Activated CD8-positive, alpha-beta memory T cell treated with anti-CD3 and anti-CD28 coated beads for 1 hour (primary cell): ENCODE measurements around the gene ZNF433.
A peak's percentile ranks its signal among the peaks of the same experiment; 100 is the strongest.
"Not testable (repeated sequence)": the region's sequence is repeated elsewhere in the genome, so short reads cannot be mapped to it uniquely, and the experiment has no call there.

Experiments
- DNase-seq, 2 donors: peaks; one replicate each; pipeline ENCODE4 v3.0.0-alpha.2; 2020; ENCODE audit warnings: low read depth in 1 of 2; ENCODE audit errors: extremely low read depth in 1 of 2

ZNF433 gene

DNA sequence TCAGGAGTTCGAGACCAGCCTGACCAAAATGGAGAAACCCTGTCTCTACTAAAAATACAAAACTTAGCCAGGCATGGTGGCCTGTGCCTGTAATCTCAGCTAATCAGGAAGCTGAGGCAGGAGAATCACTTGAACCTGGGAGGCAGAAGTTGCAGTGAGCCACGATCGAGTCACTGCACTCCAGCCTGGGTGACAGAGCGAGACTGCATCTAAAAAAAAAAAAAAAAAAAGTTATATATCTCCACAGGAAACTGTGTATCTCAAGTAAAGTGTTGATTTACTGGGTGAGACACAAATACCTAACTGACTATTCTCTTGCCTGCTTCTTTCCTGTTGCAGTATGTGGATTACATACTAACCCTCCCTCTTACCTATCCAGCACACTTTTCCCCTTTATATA is 43.6 kb downstream of the ZNF433 start:
- not testable (repeated sequence) for DNase-seq

DNA sequence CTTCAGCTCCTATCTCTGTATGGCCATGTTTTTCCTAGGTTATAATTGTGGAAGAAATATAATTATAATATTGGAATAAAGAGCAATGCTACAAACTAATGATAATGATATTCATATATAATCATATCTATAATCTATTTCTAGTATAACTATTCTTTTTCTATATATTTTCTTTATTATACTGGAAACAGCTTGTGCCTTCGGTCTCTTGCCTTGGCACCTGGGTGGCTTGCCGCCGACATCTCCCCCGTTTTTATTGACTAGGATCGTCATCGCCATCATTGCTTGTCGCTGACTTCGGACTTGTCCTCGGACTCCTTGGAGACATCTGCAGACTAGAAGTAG is 46.4 kb downstream of the ZNF433 start:
- no peak for DNase-seq

DNA sequence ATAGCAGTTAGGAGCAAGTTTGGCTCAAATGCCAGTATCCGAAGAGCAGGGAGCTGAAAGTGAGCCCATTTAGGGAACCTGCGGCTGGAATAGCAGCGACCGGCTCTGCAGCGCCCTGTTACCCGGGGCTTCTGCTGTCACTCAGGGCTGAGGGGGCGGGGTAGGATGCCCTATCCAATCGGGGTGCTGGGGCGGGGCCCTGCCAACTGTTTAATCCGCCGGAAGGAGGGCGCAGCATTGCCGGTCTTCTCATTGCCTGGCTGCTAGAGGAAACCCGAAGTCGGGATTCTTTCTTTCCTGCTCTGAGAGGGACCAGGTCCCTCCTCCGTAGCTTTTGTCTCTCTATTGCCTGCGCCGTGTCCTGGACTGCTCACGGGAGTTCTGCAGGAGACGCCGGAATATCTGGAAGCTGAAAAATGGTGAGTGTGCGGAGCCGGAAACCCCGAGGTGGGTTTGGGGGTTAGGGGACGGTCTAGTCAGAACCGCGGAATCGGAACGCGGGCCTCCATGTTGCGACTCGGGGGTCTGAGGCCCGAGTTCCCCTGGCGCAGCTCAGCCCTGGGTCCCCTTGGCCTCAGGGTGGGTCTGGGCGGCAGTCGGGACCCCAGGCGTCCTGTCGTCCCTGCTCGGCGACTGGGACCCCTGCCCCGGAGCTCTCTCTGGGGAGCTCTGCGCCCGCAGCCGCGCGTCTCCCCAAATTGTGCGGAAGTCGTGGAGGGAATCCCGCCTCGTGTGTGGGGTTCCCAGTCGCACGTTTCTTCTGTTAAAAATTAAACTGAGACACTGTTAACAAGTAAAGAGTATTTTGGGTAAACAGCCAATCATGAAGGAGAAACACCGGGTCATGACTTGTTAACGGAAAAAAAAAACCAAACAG is 47.8 kb downstream of the ZNF433 start:
- peak; percentile 77 to 87 for DNase-seq

DNA sequence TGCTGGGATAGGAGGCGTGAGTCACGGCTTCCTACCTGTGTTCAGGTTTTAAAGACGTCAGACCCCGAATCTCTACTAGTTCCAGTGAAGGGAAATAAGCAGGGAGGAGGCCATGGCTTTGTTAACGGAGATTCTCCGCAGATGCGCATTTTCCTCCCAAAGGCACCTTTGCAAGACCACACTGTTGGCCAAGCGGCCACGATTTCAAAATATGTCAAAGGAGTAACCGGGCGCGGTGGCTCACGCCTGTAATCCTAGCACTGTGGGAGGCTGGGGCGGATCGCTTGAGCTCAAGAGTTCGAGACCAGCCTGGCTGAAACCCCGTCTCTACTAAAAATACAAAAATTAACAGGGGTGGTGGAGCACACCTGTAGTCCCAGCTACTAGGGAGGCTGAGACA is 48.7 kb downstream of the ZNF433 start:
- no peak for DNase-seq

DNA sequence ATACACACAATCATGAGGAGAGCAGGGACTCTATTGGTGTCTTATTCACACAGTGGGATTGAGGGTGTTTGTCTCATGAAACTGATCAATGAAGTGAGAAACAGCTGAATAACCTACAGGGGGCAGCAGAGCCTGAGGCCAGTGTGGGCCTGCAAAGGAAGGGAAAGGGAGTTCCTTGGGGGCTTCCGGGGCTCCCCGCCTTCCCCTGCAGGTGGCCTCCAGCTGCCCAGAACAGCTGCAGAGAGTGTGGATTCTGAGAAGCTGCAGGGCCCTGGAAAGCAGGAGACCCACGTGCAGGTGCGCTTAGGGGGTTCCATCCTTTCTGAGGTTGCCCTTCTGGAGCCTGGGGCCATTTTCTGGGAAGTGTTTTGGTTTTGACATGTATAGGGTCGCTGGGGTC is 50.5 kb downstream of the ZNF433 start:
- no peak for DNase-seq

DNA sequence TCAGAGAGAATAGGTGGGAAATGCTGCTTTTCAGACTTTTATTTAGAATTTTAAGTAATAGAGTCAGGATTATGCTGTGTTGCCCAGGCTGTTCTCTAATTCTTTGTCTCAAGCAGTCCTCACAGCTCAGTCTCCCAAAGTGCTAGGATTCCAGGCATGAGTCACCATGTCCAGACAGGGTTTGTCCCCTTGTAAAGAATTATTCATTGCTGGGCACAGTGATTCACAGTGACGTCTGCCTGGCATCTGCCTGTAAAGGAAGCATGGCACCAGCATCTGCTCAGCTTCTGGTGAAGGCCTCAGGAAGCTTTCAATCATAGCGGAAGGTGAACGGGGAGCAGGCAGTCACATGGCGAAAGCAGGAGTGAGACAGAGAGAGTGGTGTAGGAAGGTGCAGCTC is 53.0 kb downstream of the ZNF433 start:
- no peak for DNase-seq

DNA sequence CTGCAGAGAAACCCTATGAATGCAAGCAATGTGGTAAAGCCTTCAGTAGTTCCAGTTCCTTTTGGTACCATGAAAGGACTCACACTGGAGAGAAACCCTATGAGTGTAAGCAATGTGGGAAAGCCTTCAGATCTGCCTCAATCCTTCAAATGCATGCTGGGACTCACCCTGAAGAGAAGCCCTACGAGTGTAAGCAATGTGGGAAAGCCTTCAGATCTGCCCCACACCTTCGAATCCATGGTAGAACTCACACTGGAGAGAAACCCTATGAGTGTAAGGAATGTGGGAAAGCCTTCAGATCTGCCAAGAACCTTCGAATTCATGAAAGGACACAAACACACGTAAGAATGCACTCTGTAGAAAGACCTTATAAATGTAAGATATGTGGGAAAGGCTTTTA is 56.0 kb downstream of the ZNF433 start:
- DNase-seq, result no peak

DNA sequence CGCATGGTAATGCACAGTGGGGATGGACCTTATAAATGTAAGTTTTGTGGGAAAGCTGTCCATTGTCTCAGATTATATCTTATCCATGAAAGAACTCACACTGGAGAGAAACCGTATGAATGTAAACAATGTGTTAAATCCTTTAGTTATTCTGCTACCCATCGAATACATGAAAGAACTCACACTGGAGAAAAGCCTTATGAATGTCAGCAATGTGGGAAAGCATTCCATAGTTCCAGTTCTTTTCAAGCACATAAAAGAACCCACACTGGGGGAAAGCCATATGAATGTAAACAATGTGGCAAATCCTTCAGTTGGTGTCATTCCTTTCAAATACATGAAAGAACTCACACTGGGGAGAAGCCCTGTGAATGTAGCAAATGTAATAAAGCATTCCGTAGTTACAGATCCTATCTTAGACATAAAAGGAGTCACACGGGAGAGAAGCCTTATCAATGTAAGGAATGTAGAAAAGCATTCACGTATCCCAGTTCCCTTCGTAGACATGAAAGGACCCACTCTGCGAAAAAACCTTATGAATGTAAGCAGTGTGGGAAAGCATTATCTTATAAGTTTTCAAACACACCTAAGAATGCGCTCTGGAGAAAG is 56.9 kb downstream of the ZNF433 start:
- DNase-seq, result no peak

DNA sequence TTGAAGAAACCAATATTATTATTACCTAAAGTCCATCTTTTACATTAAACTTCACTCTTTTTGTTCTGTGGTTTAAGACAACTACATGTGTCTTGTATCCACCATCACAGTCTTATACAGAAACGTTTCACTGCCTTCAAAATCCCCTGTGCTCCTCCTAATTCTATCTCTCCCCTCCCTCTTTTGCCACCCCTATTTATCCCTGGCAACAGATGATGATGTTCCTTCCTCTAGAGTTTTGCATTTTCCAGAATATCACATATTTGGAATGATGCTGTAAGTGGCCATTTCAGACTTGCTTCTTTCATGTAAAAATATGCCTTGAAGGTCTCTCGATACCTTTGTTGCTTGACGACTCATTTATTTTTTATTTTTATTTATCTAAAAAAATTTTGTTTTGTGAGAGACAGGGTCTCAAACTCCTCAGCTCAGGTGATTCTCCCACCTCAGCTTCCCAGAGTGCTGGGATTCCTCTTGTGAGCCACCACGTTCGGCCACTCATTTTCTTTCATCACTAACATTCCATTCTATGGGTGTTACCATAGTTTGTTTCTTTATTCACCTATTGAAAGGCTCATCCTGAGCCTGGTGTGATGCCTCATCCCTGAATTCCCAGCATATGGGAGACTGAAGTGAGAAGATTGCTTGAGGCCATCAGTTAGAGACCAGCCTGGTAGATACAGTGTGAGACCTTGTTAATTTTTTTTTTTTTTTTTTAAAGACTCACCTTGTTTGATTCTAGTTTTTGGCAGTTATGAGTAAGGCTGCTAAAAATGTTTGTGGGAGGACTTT is 62.3 kb downstream of the ZNF433 start:
- no peak for DNase-seq

DNA sequence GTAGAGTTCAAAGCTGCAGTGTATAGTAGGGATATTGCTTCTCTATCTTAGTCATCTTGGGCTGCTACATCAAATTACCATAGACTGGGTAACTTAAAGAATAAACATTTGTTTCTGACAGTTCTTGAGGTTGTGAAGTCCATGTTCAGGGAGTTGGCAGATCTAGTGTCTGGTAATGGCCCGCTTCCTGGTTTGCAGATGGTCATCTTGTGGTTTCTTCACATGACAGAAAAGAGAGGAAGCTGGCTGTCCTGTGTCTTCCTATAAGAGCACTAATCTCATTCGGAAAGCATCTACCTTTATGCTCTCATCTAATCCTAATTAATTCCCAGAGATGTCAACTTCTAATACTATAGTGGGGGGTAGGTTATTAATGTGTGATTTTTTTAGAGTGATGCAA is 64.4 kb downstream of the ZNF433 start:
- DNase-seq, result no peak

DNA sequence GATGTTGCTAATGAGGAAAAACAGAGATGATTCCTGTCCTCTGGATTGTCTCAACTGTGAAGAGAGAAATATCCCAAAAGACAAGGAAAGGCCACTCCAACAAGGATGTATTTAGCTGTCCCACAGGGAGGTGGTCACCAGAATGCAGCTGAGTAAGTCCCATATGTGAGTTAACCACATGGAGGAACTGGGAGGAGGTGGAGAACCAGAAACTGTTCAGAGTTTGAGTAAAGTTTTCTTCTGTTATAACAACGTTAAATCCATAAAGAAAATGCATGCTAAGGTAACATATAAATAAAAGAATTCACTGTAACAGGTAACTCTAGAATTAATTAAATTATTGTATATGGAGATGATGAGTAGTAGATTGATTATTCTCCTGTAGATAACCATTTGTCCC is 65.3 kb downstream of the ZNF433 start:
- no peak for DNase-seq

DNA sequence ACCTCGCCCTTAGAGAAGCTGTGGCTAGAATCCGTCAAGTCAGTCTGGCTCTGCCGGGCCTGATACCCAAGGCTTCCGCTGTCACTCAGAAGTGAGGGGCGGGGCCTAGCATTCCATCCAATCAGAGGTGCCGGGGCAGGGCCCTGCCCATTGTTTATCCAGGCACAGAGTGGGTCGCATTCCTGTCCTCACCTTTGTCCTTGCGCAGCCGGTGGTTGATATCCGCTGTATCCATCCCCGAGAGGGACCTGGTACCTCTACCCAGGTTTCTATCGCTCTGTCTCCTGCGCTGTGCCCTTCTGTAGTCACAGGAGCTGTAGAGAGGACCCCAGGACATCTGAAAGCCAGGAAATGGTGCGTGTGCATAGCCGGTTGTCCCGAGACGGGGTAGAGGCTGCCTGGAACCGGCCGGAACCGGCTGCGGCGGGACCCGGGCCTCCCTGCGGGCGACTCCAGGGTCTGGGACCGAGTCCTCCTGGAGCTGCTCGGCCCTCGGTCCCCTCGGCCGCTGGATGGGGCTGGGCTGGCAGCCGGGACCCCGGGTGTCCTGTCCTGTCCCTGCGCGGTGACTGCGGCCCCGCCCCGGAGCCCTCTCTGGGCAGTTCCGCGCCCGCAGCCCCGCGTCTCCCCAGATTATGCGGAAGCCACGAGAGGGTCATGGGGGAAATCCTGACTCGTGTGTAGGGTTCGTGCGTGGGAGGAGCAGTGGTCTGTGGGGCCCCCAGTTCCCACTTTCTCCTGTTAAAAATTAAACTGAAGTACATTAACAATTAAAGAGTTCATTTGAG is 70.4 kb downstream of the ZNF433 start, which contains the start of gene ZNF763:
Gene ZNF763, plus strand, starts transcription at position 183 of the 788 bp plus-strand sequence. Its CDS starts 169 bp downstream, at position 352.
- peak; percentile 73 to 80 for DNase-seq
